ENCODE results near the gene CFAP68. TPM values are rescaled to one million over a fixed set of nuclear protein-coding genes. Genes with fewer than 3 reads are reported as not detected.
A peak's percentile ranks its signal among the peaks of the same experiment; 100 is the strongest.

CFAP68 gene
- total and polyA plus RNA-seq, 2 of the 13 experiments (the other 11 are each of a cell fraction or from before 2014, with no cell fraction given), result 22.2 to 25.6 TPM

- TF ChIP-seq KIAA2018 (CRISPR knock-in tag; IDR thresholded peaks at IDR 0.05; ENCODE audit: borderline replicate concordance), result no peak
- TF ChIP-seq FOXP1 (IDR thresholded peaks at IDR 0.05), result no peak
- no peak for TF ChIP-seq FOXP1 (CRISPR knock-in tag; IDR thresholded peaks at IDR 0.05)
- TF ChIP-seq ZNF501 (CRISPR knock-in tag; IDR thresholded peaks at IDR 0.05), result peak; percentile 52; the same call in 1 of the 2 replicates
- TF ChIP-seq ZNF546 (CRISPR knock-in tag; conservative IDR thresholded peaks at IDR 0.05), result no peak
- TF ChIP-seq RERE (CRISPR knock-in tag; IDR thresholded peaks at IDR 0.05; ENCODE audit: low read depth), result no peak
- peak; percentile 65; the same call in 1 of the 2 replicates for TF ChIP-seq TARDBP (CRISPR knock-in tag; IDR thresholded peaks at IDR 0.05)
- TF ChIP-seq ZNF260 (CRISPR knock-in tag; IDR thresholded peaks at IDR 0.05; ENCODE audit: borderline replicate concordance, low read depth), result no peak
- no peak for TF ChIP-seq ISX (CRISPR knock-in tag; conservative IDR thresholded peaks at IDR 0.05)
- no peak for TF ChIP-seq MAFK (conservative IDR thresholded peaks at IDR 0.05 in 1 of 2, IDR thresholded peaks at IDR 0.05 in 1 of 2; ENCODE audit: low read length in 2 of 2)
- no peak for TF ChIP-seq IKZF5 (CRISPR knock-in tag; IDR thresholded peaks at IDR 0.05)
- no peak for TF ChIP-seq MTF1 (CRISPR knock-in tag; IDR thresholded peaks at IDR 0.05)
- peak; percentile 71 for TF ChIP-seq ZNF768 (CRISPR knock-in tag; IDR thresholded peaks at IDR 0.05)
- no peak for TF ChIP-seq PRPF4 (IDR thresholded peaks at IDR 0.05; ENCODE audit: low read depth, low read length, poor library complexity, severe bottlenecking)
These were observed 8.3 kb upstream of the CFAP68 start, which contains the start of gene ALG9 (continued) for GRCh38 chr11:111870886-111871692.
